Mucosa of descending colon (tissue), 3 donors: ENCODE measurements around the gene GSC. TPM values are rescaled to one million over a fixed set of nuclear protein-coding genes. Genes with fewer than 3 reads are reported as not detected.
A peak's percentile ranks its signal among the peaks of the same experiment; 100 is the strongest.

Source experiments
- ATAC-seq: fragments of 200-7000 bp; cut with Tn5 transposase; one replicate; pipeline ENCODE4 v1.9.1; 2020; ENCODE audit warnings: mild to moderate bottlenecking, moderate library complexity
- DNase-seq, 3 donors: peaks; one replicate each; pipeline ENCODE4 v3.0.0-alpha.2; 2020
- H3K36me3 ChIP-seq: fragments of 200-600 bp; one replicate; pipeline ENCODE4 v1.8.0; 2021; ENCODE audit warnings: low read depth, mild to moderate bottlenecking
- H3K4me1 ChIP-seq: fragments of 200-600 bp; one replicate; pipeline ENCODE4 v1.8.0; 2021; ENCODE audit warnings: low read depth, mild to moderate bottlenecking
- H3K4me3 ChIP-seq: fragments of 200-600 bp; one replicate; pipeline ENCODE4 v1.8.0; 2021; ENCODE audit warnings: mild to moderate bottlenecking
- H3K9me3 ChIP-seq: fragments of 200-600 bp; one replicate; pipeline ENCODE4 v1.8.0; 2021; ENCODE audit warnings: mild to moderate bottlenecking
- CTCF ChIP-seq: fragments of 200-600 bp; IDR thresholded peaks from one replicate; pipeline ENCODE4 v1.8.0; 2022; ENCODE audit warnings: antibody characterized with exemption, mild to moderate bottlenecking
- intact Hi-C, 2 donors: fragments of 100-400 bp; cut with DNase I in 1 of 2; cut with micrococcal nuclease in 1 of 2; formaldehyde crosslinking; loops; one replicate each; pipeline versions ENCODE4 v1.11.0 to v1.11.1; 2022; cut with DNase I, micrococcal nuclease
- total RNA-seq, 3 donors: library from RNA; stranded (reverse); fragmentation: NEBNext Ultra II Directional in 2 of 3; extraction: Animal tissue kit (Norgen Biotek cat#: 25700) in 2 of 3; gene quantifications; one replicate each; pipeline versions ENCODE4 v1.2.1 to v1.2.4, GENCODE V29; 2021 to 2023
- donor health status: DM: no; HTN: no; CAD: no; lungs with moderate emphysema.
- donor health status: DM: no; HTN: no; CAD: no.
- donor health status: DM: no; HTN: yes; CAD: no.

Gene GSC
- total RNA-seq, 3 donors from 2014 or later: not detected

- H3K36me3 ChIP-seq: no peaks in the 10 kb centered on the region
- H3K9me3 ChIP-seq: no peaks in the 10 kb centered on the region
- peaks cover 3% of the 10 kb centered on the region for H3K4me1 ChIP-seq
- intact Hi-C loops: no loop called here
- DNase-seq (no peak), ATAC-seq (no peak)
- no peak overlapping the region for H3K4me3 ChIP-seq
- no peak for TF ChIP-seq CTCF
These were observed 10.9 kb upstream of the GSC start for GRCh38 chr14:94780536-94781399.

- Histone ChIP-seq H3K36me3 (no peaks in the 10 kb centered on the region), H3K4me1 (peaks cover 3% of the 10 kb centered on the region), H3K9me3 (no peaks in the 10 kb centered on the region), H3K4me3 (no peak overlapping the region)
- DNase-seq (peak in 1 of 3 donors; percentile 22), ATAC-seq (peak; percentile 80)
- no peak for TF ChIP-seq CTCF
- intact Hi-C loops: no loop called here
These were observed 9.8 kb upstream of the GSC start for GRCh38 chr14:94779713-94780112.

GRCh38 chr14:94775871-94776210 lies 5.9 kb upstream of the GSC start:
- DNase-seq (no peak), ATAC-seq (no peak)
- no peak for TF ChIP-seq CTCF
- Histone ChIP-seq H3K4me1 (peaks cover 3% of the 10 kb centered on the region), H3K4me3 (no peak overlapping the region), H3K36me3 (no peaks in the 10 kb centered on the region), H3K9me3 (no peaks in the 10 kb centered on the region)
- intact Hi-C loops: no loop called here

- H3K9me3 ChIP-seq: no peaks in the 10 kb centered on the region
- intact Hi-C loops: no loop called here
- H3K4me3 ChIP-seq: no peak overlapping the region
- DNase-seq (no peak), ATAC-seq (no peak)
- TF ChIP-seq CTCF: no peak
- peaks cover 4% of the 10 kb centered on the region for H3K4me1 ChIP-seq
- no peaks in the 10 kb centered on the region for H3K36me3 ChIP-seq
These were observed 5.4 kb upstream of the GSC start for GRCh38 chr14:94775091-94775870.

- no peaks in the 10 kb centered on the region for H3K9me3 ChIP-seq
- H3K36me3 ChIP-seq: no peaks in the 10 kb centered on the region
- H3K4me1 ChIP-seq: peaks cover 8% of the 10 kb centered on the region
- intact Hi-C loops: no loop called here
- H3K4me3 ChIP-seq: no peak overlapping the region
- ATAC-seq: no peak
- DNase-seq: no peak
- TF ChIP-seq CTCF: no peak
These were observed 4.6 kb upstream of the GSC start for GRCh38 chr14:94774344-94775090.
